ENCODE results near the gene WDR47.
"Not testable (repeated sequence)": the region's sequence is repeated elsewhere in the genome, so short reads cannot be mapped to it uniquely, and the experiment has no call there.

WDR47 gene

GRCh38 chr1:109059026-109059425, 17.1 kb upstream of the WDR47 start:
- TF ChIP-seq, protein P1, sequence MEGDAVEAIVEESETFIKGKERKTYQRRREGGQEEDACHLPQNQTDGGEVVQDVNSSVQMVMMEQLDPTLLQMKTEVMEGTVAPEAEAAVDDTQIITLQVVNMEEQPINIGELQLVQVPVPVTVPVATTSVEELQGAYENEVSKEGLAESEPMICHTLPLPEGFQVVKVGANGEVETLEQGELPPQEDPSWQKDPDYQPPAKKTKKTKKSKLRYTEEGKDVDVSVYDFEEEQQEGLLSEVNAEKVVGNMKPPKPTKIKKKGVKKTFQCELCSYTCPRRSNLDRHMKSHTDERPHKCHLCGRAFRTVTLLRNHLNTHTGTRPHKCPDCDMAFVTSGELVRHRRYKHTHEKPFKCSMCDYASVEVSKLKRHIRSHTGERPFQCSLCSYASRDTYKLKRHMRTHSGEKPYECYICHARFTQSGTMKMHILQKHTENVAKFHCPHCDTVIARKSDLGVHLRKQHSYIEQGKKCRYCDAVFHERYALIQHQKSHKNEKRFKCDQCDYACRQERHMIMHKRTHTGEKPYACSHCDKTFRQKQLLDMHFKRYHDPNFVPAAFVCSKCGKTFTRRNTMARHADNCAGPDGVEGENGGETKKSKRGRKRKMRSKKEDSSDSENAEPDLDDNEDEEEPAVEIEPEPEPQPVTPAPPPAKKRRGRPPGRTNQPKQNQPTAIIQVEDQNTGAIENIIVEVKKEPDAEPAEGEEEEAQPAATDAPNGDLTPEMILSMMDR (IDR thresholded peaks at IDR 0.05; ENCODE audit: extremely low read depth, insufficient read depth, missing control alignments) = no peak

DNA sequence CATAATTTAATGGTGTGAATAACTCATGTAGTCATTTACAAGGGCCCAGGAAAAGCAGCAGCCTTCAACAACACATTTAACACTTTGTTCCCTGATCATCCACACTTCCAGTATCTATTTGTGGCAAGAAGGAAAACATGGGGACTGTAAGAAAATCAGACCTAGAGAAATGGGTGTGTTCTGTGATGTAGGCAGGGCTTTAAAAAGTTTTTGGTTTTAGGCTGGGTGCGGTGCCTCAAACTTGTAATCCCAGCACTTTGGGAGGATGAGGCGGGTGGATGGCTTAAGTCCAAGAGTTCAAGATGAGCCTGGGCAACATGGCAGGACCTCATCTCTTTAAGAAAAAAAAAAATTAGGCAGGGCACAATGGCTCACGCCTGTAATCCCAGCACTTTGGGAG, 14.2 kb upstream of the WDR47 start:
- TF ChIP-seq, protein P1 (IDR thresholded peaks at IDR 0.05; ENCODE audit: extremely low read depth, insufficient read depth, missing control alignments) = no peak
- no peak for DNase-seq (ENCODE audit: low spot score)
- in situ Hi-C loops (cut with MboI; ENCODE audit: low pct_unique_long_range_greater_than_20kb, low sequenced_read_pairs, unreplicated experiment) = no loop called here

More at GRCh38 chr1:109059026-109059425, 17.1 kb upstream of the WDR47 start:
- no peak for DNase-seq (ENCODE audit: low spot score)
- in situ Hi-C loops (cut with MboI; ENCODE audit: low pct_unique_long_range_greater_than_20kb, low sequenced_read_pairs, unreplicated experiment) = no loop called here

GRCh38 chr1:109052145-109052544, 10.2 kb upstream of the WDR47 start:
- not testable (repeated sequence) for DNase-seq (ENCODE audit: low spot score)

DNA sequence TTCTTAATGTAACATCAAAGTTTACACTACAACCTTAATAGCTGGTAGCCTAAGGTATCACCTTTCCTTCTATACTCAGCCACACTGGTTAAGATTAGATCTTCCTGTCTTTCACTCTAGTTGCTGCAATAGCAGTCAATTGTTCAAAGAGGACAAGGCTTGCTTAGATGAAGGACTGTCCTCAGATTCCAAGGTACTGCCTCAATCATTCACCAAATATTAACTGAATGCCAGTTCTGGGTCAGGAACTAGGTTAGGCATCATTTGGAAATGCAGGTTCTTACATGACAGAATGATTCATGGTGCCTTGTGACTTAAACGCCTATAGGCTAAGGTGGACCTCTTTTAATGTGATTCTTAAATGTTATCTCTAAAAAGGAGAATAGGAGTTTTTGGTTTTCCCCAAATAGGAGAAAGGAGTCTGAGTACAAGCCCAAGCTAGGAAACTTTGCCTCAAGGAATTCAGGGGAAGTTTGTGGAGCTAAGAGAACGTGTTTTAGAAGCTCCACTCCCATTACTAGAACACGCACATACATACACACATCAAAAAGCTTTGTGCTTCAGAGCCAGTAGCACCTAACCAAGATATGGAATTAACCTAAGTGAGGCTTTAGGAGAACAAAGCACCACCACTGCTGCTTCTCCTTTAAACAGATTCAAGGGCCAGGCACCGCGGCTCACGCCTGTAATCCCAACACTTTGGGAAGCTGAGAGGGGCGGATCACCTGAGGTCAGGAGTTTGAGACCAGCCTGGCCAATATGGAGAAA, 8.5 kb upstream of the WDR47 start:
- DNase-seq (ENCODE audit: low spot score) = no peak
- in situ Hi-C loops (cut with MboI; ENCODE audit: low pct_unique_long_range_greater_than_20kb, low sequenced_read_pairs, unreplicated experiment) = no loop called here
- TF ChIP-seq, protein P1 (IDR thresholded peaks at IDR 0.05; ENCODE audit: extremely low read depth, insufficient read depth, missing control alignments) = no peak

More at GRCh38 chr1:109052145-109052544, 10.2 kb upstream of the WDR47 start:
- in situ Hi-C loops (cut with MboI; ENCODE audit: low pct_unique_long_range_greater_than_20kb, low sequenced_read_pairs, unreplicated experiment) = not testable (repeated sequence)

DNA sequence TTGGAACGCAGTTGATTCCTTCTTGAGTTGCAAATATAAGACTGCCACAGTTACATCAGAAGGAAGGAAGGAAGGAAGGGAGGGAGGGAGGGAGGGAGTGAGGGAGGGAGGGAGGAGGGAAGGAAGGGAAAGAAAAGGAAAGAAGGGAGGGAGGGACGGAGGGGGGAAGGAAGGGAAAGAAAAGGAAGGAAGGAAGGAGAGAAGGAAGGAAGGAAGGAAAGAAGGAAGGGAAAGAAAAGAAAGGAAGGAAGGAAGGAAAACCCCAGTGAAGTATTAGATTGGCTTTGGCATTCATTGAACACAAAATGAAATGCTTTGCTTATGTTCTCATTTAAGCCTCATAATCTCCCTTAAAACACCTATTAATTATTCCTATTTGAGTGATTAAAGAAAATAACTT, 6.4 kb upstream of the WDR47 start:
- TF ChIP-seq, protein P1 (IDR thresholded peaks at IDR 0.05; ENCODE audit: extremely low read depth, insufficient read depth, missing control alignments) = no peak
- no peak for DNase-seq (ENCODE audit: low spot score)
- in situ Hi-C loops (cut with MboI; ENCODE audit: low pct_unique_long_range_greater_than_20kb, low sequenced_read_pairs, unreplicated experiment) = no loop called here

DNA sequence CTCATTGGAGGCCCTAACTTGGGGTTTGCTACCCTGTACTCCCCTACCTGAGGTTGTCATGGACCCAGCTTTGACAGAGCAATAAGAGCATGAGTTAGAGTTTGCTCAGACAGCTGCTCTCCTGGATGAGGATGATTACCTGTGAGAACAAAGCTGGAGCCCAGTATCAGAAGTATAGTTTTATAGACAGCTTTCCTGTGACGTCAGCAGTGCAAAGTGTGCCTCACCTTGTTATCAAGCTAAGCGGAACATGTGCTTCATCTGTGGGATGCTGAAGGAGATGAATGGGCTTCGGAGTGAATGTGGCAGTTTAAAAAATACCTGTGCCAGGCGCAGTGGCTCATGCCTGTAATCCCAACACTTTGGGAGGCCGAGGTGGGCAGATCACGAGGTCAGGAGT, 5.4 kb upstream of the WDR47 start:
- no peak for DNase-seq (ENCODE audit: low spot score)
- TF ChIP-seq, protein P1 (IDR thresholded peaks at IDR 0.05; ENCODE audit: extremely low read depth, insufficient read depth, missing control alignments) = no peak
- in situ Hi-C loops (cut with MboI; ENCODE audit: low pct_unique_long_range_greater_than_20kb, low sequenced_read_pairs, unreplicated experiment) = no loop called here

GRCh38 chr1:109046671-109047070, 4.8 kb upstream of the WDR47 start:
- in situ Hi-C loops (cut with MboI; ENCODE audit: low pct_unique_long_range_greater_than_20kb, low sequenced_read_pairs, unreplicated experiment) = no loop called here
- no peak for DNase-seq (ENCODE audit: low spot score)
- TF ChIP-seq, protein P1 (IDR thresholded peaks at IDR 0.05; ENCODE audit: extremely low read depth, insufficient read depth, missing control alignments) = no peak
